ENCODE data around the gene FRAS1. TPM values are rescaled to one million over a fixed set of nuclear protein-coding genes. Genes with fewer than 3 reads are reported as not detected.

Gene FRAS1
- total RNA-seq, 2 donors from 2014 or later: 6.4 to 11.0 TPM

GRCh38 chr4:78237360-78237759 is 180.2 kb downstream of the FRAS1 start:
- Histone ChIP-seq H3K27ac (no peak overlapping the region), H3K4me1 (replicated peaks) (no peaks in the 10 kb centered on the region), H3K4me3 (no peak overlapping the region), H3K9me3 (no peaks in the 10 kb centered on the region), H3K27me3 (replicated peaks; ENCODE audit: insufficient read depth) (no peaks in the 10 kb centered on the region), H3K36me3 (no peaks in the 10 kb centered on the region)
- 78% methylated on average over 4 of the region's 4 CpGs for WGBS
- TF ChIP-seq POLR2AphosphoS5 (IDR thresholded peaks at IDR 0.05) (no peak), CTCF (IDR thresholded peaks at IDR 0.05) (no peak), POLR2A (IDR thresholded peaks at IDR 0.05) (no peak)
- DNase-seq (ENCODE audit: low spot score): no peak
- intact Hi-C loops (cut with DNase I): no loop called here

- Histone ChIP-seq H3K36me3 (no peaks in the 10 kb centered on the region), H3K4me3 (no peak overlapping the region), H3K27me3 (replicated peaks; ENCODE audit: insufficient read depth) (no peaks in the 10 kb centered on the region), H3K27ac (no peak overlapping the region), H3K4me1 (replicated peaks) (no peaks in the 10 kb centered on the region), H3K9me3 (no peaks in the 10 kb centered on the region)
- no peak for DNase-seq (ENCODE audit: low spot score)
- intact Hi-C loops (cut with DNase I): no loop called here
- TF ChIP-seq POLR2A (IDR thresholded peaks at IDR 0.05) (no peak), POLR2AphosphoS5 (IDR thresholded peaks at IDR 0.05) (no peak), CTCF (IDR thresholded peaks at IDR 0.05) (no peak)
These were observed 184.9 kb downstream of the FRAS1 start for GRCh38 chr4:78242071-78242470.

GRCh38 chr4:78244705-78245485 is 187.8 kb downstream of the FRAS1 start:
- no peak overlapping the region for H3K27ac ChIP-seq
- H3K9me3 ChIP-seq: no peaks in the 10 kb centered on the region
- no peaks in the 10 kb centered on the region for H3K36me3 ChIP-seq
- H3K4me3 ChIP-seq: no peak overlapping the region
- no peaks in the 10 kb centered on the region for H3K4me1 ChIP-seq (replicated peaks)
- no peak for DNase-seq (ENCODE audit: low spot score)
- TF ChIP-seq CTCF (IDR thresholded peaks at IDR 0.05): no peak
- TF ChIP-seq POLR2AphosphoS5 (IDR thresholded peaks at IDR 0.05): no peak
- no peak for TF ChIP-seq POLR2A (IDR thresholded peaks at IDR 0.05)
- WGBS: 69% methylated on average over 3 of the region's 3 CpGs
- no peaks in the 10 kb centered on the region for H3K27me3 ChIP-seq (replicated peaks; ENCODE audit: insufficient read depth)
- intact Hi-C loops (cut with DNase I): no loop called here

GRCh38 chr4:78247536-78248285 is 190.6 kb downstream of the FRAS1 start:
- no peaks in the 10 kb centered on the region for H3K9me3 ChIP-seq
- H3K27ac ChIP-seq: no peak overlapping the region
- intact Hi-C loops (cut with DNase I): no loop called here
- no peak for TF ChIP-seq POLR2A (IDR thresholded peaks at IDR 0.05)
- no peak for TF ChIP-seq CTCF (IDR thresholded peaks at IDR 0.05)
- no peak for TF ChIP-seq POLR2AphosphoS5 (IDR thresholded peaks at IDR 0.05)
- no peaks in the 10 kb centered on the region for H3K36me3 ChIP-seq
- DNase-seq (ENCODE audit: low spot score): peak; percentile 6
- 56% methylated on average over 8 of the region's 8 CpGs for WGBS
- H3K4me1 ChIP-seq (replicated peaks): no peaks in the 10 kb centered on the region
- no peak overlapping the region for H3K4me3 ChIP-seq
- H3K27me3 ChIP-seq (replicated peaks; ENCODE audit: insufficient read depth): no peaks in the 10 kb centered on the region

All from prostate gland (tissue), 2 donors.